SK-N-DZ (cell line): ENCODE results near the gene DGKB.

Experiments used
- DNase-seq: peaks from one replicate; pipeline ENCODE4 v3.0.0-alpha.2; 2015; ENCODE audit warnings: low spot score

Gene DGKB

GRCh38 chr7:14137676-14138075 is 764.9 kb downstream of the DGKB start:
- DNase-seq: no peak

- DNase-seq: no peak
Observed at GRCh38 chr7:14133752-14134151, 768.8 kb downstream of the DGKB start.

GRCh38 chr7:14125998-14126397 is 776.6 kb downstream of the DGKB start:
- DNase-seq: no peak

GRCh38 chr7:14124716-14125115 is 777.8 kb downstream of the DGKB start:
- no peak for DNase-seq

- no peak for DNase-seq
Observed at GRCh38 chr7:14123923-14124322, 778.6 kb downstream of the DGKB start.

GRCh38 chr7:14115701-14116100 is 786.9 kb downstream of the DGKB start:
- DNase-seq: no peak

GRCh38 chr7:14104861-14105260 is 797.7 kb downstream of the DGKB start:
- no peak for DNase-seq

- DNase-seq: no peak
Observed at GRCh38 chr7:14096159-14096558, 806.4 kb downstream of the DGKB start.

- no peak for DNase-seq
Observed at GRCh38 chr7:14095233-14095950, 807.2 kb downstream of the DGKB start.
